ENCODE measurements around the gene TRPM2. TPM values are rescaled to one million over a fixed set of nuclear protein-coding genes. Genes with fewer than 3 reads are reported as not detected.

TRPM2 gene
- total RNA-seq, 4 donors from 2014 or later: 1.6 to 3.5 (median 2.7) TPM

- H3K27ac ChIP-seq (replicated peaks in 1 of 4): no peak overlapping the region
- no peak for DNase-seq (ENCODE audit: extremely low spot score)
- TF ChIP-seq POLR2A (IDR thresholded peaks at IDR 0.05; ENCODE audit: low read depth) (no peak), POLR2AphosphoS5 (IDR thresholded peaks at IDR 0.05) (no peak), EP300 (IDR thresholded peaks at IDR 0.05) (no peak), CTCF (IDR thresholded peaks at IDR 0.05) (no peak)
- peaks cover 0 to 5% (median 0%) of the 10 kb centered on the region in 4 donors for H3K4me1 ChIP-seq
- H3K9me3 ChIP-seq: no peaks in the 10 kb centered on the region
- peaks cover 0 to 5% (median 1%) of the 10 kb centered on the region in 4 donors for H3K36me3 ChIP-seq
- WGBS: 92% methylated on average over 5 of the region's 12 CpGs
- H3K4me3 ChIP-seq: no peak overlapping the region
- H3K27me3 ChIP-seq: no peaks in the 10 kb centered on the region
- intact Hi-C loops (cut with DNase I): no loop called here
Observed at GRCh38 chr21:44464351-44464750, 110.9 kb downstream of the TRPM2 start.

DNA sequence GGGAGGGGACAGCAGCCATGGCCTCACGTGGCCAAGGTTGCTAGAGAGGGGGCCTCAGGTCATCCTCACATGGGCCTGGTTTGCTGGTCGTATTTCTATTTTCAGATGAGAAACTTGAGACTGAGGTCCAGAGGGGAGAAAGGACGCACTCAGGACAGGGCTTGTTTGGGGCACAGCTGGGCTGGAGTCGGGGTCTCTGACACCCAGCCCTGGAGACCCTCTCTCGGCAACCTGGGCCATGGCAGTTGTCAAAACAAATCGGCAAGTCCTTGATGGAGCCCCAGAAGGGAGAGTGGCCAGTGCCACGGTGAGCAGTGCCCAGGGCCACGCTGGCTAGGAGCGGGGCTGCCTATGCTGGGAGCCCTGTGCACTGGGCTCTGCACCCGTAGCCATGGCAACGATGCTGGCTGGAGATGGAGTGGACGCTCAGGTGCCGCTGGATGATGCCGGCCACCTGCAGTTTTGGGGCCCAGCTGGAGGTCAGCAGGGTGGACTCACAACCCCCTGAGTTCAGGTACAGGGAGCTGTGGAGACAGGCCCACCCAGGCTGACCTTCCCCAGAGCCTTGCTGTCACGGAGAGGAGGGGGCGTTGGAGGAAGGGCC is 113.0 kb downstream of the TRPM2 start:
- no peaks in the 10 kb centered on the region for H3K27me3 ChIP-seq
- H3K4me1 ChIP-seq: peaks cover 0 to 5% (median 0%) of the 10 kb centered on the region in 4 donors
- 78% methylated on average over 6 of the region's 16 CpGs for WGBS
- peaks cover 0 to 5% (median 0%) of the 10 kb centered on the region in 4 donors for H3K36me3 ChIP-seq
- H3K9me3 ChIP-seq: no peaks in the 10 kb centered on the region
- no peak overlapping the region for H3K27ac ChIP-seq (replicated peaks in 1 of 4)
- intact Hi-C loops (cut with DNase I): no loop called here
- H3K4me3 ChIP-seq: no peak overlapping the region
- DNase-seq (ENCODE audit: extremely low spot score): no peak
- TF ChIP-seq CTCF (IDR thresholded peaks at IDR 0.05) (no peak), POLR2AphosphoS5 (IDR thresholded peaks at IDR 0.05) (no peak), POLR2A (IDR thresholded peaks at IDR 0.05; ENCODE audit: low read depth) (no peak)

GRCh38 chr21:44466996-44467858 is 113.8 kb downstream of the TRPM2 start:
- 92% methylated on average over 22 of the region's 36 CpGs for WGBS
- TF ChIP-seq CTCF (IDR thresholded peaks at IDR 0.05): no peak
- no peak for TF ChIP-seq POLR2AphosphoS5 (IDR thresholded peaks at IDR 0.05)
- TF ChIP-seq POLR2A (IDR thresholded peaks at IDR 0.05; ENCODE audit: low read depth): no peak
- no peak for TF ChIP-seq EP300 (IDR thresholded peaks at IDR 0.05)
- intact Hi-C loops (cut with DNase I): no loop called here
- H3K27ac ChIP-seq (replicated peaks in 1 of 4): no peak overlapping the region
- H3K36me3 ChIP-seq: no peaks in the 10 kb centered on the region
- no peaks in the 10 kb centered on the region for H3K9me3 ChIP-seq
- no peaks in the 10 kb centered on the region for H3K27me3 ChIP-seq
- peaks cover 0 to 5% (median 0%) of the 10 kb centered on the region in 4 donors for H3K4me1 ChIP-seq
- no peak overlapping the region for H3K4me3 ChIP-seq
- DNase-seq (ENCODE audit: extremely low spot score): no peak

DNA sequence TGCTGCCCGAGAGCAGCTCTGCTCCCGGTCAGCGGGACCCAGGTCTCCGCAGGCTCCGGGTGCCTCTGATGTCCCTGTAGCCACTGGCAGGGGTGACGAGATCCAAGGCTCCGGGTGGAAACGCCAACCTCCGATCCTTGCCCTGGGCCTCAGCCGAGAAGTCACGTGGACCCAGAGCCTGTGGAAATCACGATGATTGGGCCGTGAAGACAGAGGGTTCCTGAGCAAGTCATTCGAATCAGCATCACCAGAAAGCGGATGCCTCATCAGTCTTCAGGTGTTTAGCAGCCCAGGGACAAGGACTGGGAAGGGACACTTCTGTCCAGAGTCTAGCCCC is 114.4 kb downstream of the TRPM2 start:
- Histone ChIP-seq H3K36me3 (no peaks in the 10 kb centered on the region), H3K9me3 (no peaks in the 10 kb centered on the region), H3K4me3 (no peak overlapping the region), H3K4me1 (peaks cover 0 to 5% (median 0%) of the 10 kb centered on the region in 4 donors), H3K27ac (replicated peaks in 1 of 4) (no peak overlapping the region), H3K27me3 (no peaks in the 10 kb centered on the region)
- DNase-seq (ENCODE audit: extremely low spot score): no peak
- intact Hi-C loops (cut with DNase I): no loop called here
- WGBS: 90% methylated on average over 8 of the region's 15 CpGs
- no peak for TF ChIP-seq EP300 (IDR thresholded peaks at IDR 0.05)
- TF ChIP-seq POLR2AphosphoS5 (IDR thresholded peaks at IDR 0.05): no peak
- TF ChIP-seq CTCF (IDR thresholded peaks at IDR 0.05): no peak
